HL-60 (cell line): Measurements from ENCODE around the gene BLOC1S5.

Experiments used
- CTCF ChIP-seq: IDR thresholded peaks from one replicate; pipeline ENCODE4 v1.5.1; 2011; ENCODE audit warnings: low read length, control low read depth, inconsistent platforms; ENCODE audit not compliant: insufficient read depth
- GABPA ChIP-seq: IDR thresholded peaks from 2 replicates; pipeline ENCODE4 v1.6.1; 2012; ENCODE audit warnings: low read depth
- POLR2AphosphoS5 ChIP-seq: IDR thresholded peaks from 2 replicates; pipeline ENCODE4 v1.6.1; 2012; ENCODE audit warnings: low read depth
- REST ChIP-seq: IDR thresholded peaks from 2 replicates; pipeline ENCODE4 v1.6.1; 2012; ENCODE audit warnings: low read depth; ENCODE audit not compliant: insufficient replicate concordance
- SPI1 ChIP-seq: IDR thresholded peaks from 2 replicates; pipeline ENCODE4 v1.6.1; 2012; ENCODE audit warnings: low read depth, mild to moderate bottlenecking, borderline replicate concordance

DNA sequence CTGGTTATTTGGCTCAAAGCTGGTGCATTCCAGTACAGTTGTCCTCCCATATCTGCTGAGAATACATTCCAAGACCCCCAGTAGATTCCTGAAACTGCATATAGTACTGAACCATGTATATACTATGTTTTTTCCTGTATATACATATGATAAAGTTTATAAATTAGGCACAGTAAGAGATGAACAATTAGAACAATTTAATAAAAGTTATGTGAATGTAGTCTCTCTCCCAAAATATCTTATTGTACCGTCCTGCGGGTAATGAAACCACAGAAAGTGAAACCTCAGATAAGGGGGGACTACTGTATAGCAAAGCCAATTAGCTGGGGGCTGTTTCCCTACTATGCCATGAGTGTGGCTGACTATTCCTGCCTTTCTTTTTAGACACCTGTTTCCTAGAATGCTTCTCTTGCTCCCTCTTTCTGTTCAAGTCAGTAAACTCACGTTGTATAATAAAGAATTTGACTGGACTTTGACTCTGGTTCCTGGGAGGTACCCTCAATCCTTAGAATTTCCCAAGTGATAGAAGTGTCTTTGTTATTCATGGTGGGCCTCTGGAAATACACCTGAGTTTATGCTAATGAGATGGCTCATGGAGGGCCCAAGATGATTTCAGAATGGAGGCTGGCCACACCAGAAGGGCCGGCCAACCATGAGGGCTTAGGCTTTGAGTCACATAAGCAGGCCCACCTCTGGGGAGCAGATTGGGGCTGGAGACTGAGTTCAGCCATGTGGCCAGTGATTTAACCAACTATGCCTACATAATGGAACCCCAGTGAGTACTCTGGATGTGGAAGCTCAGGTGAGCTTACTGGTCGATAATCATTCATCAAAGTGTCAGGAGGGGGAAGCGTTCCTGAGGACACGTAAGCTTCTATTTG lies 689 bp upstream of the BLOC1S5 start:
- TF ChIP-seq CTCF, result no peak
- TF ChIP-seq REST, result peak; percentile 41
- TF ChIP-seq POLR2AphosphoS5, result no peak
- TF ChIP-seq SPI1, result no peak
- no peak for TF ChIP-seq GABPA
